ENCODE data around the gene SNTB2. TPM values are rescaled to one million over a fixed set of nuclear protein-coding genes. Genes with fewer than 3 reads are reported as not detected.
A peak's percentile ranks its signal among the peaks of the same experiment; 100 is the strongest.

The SNTB2 gene
- total RNA-seq, 1 donor from 2014 or later: 44.6 TPM

GRCh38 chr16:69201787-69202186 is 14.8 kb downstream of the SNTB2 start:
- peaks cover 27% of the 10 kb centered on the region for H3K4me1 ChIP-seq
- no peak overlapping the region for H3K4me3 ChIP-seq
- ATAC-seq (no peak), DNase-seq (no peak)
- no peak for TF ChIP-seq CTCF (IDR thresholded peaks at IDR 0.05)
- no peaks in the 10 kb centered on the region for H3K36me3 ChIP-seq
- H3K9me3 ChIP-seq: no peaks in the 10 kb centered on the region
- H3K27ac ChIP-seq: no peak overlapping the region
- no peaks in the 10 kb centered on the region for H3K27me3 ChIP-seq
- intact Hi-C loops (cut with DNase I): no loop called here

- no peaks in the 10 kb centered on the region for H3K36me3 ChIP-seq
- no peaks in the 10 kb centered on the region for H3K9me3 ChIP-seq
- peak overlapping the region; percentile 11 for H3K27ac ChIP-seq
- no peak for TF ChIP-seq CTCF (IDR thresholded peaks at IDR 0.05)
- intact Hi-C loops (cut with DNase I): no loop called here
- ATAC-seq (peak; percentile 71), DNase-seq (no peak)
- H3K4me1 ChIP-seq: peaks cover 27% of the 10 kb centered on the region
- H3K4me3 ChIP-seq: no peak overlapping the region
- H3K27me3 ChIP-seq: no peaks in the 10 kb centered on the region
Observed at GRCh38 chr16:69204172-69204571, 17.2 kb downstream of the SNTB2 start.

- no peaks in the 10 kb centered on the region for H3K36me3 ChIP-seq
- DNase-seq (no peak), ATAC-seq (no peak)
- intact Hi-C loops (cut with DNase I): no loop called here
- no peaks in the 10 kb centered on the region for H3K27me3 ChIP-seq
- no peak overlapping the region for H3K27ac ChIP-seq
- no peak for TF ChIP-seq CTCF (IDR thresholded peaks at IDR 0.05)
- no peaks in the 10 kb centered on the region for H3K9me3 ChIP-seq
- H3K4me3 ChIP-seq: no peak overlapping the region
- peaks cover 8% of the 10 kb centered on the region for H3K4me1 ChIP-seq
Observed at GRCh38 chr16:69209735-69210134, 22.8 kb downstream of the SNTB2 start.

- DNase-seq (no peak), ATAC-seq (no peak)
- H3K36me3 ChIP-seq: no peaks in the 10 kb centered on the region
- TF ChIP-seq CTCF (IDR thresholded peaks at IDR 0.05): no peak
- peaks cover 12% of the 10 kb centered on the region for H3K4me1 ChIP-seq
- H3K4me3 ChIP-seq: no peak overlapping the region
- intact Hi-C loops (cut with DNase I): no loop called here
- H3K27ac ChIP-seq: no peak overlapping the region
- no peaks in the 10 kb centered on the region for H3K9me3 ChIP-seq
- no peaks in the 10 kb centered on the region for H3K27me3 ChIP-seq
Observed at GRCh38 chr16:69217433-69217832, 30.5 kb downstream of the SNTB2 start.

GRCh38 chr16:69219279-69219678 is 32.3 kb downstream of the SNTB2 start:
- DNase-seq (no peak), ATAC-seq (no peak)
- intact Hi-C loops (cut with DNase I): no loop called here
- Histone ChIP-seq H3K4me3 (no peak overlapping the region), H3K27me3 (no peaks in the 10 kb centered on the region), H3K9me3 (no peaks in the 10 kb centered on the region), H3K27ac (no peak overlapping the region), H3K36me3 (no peaks in the 10 kb centered on the region), H3K4me1 (peaks cover 12% of the 10 kb centered on the region)
- TF ChIP-seq CTCF (IDR thresholded peaks at IDR 0.05): no peak

- H3K9me3 ChIP-seq: no peaks in the 10 kb centered on the region
- no peaks in the 10 kb centered on the region for H3K27me3 ChIP-seq
- H3K36me3 ChIP-seq: no peaks in the 10 kb centered on the region
- peaks cover 12% of the 10 kb centered on the region for H3K4me1 ChIP-seq
- TF ChIP-seq CTCF (IDR thresholded peaks at IDR 0.05): no peak
- intact Hi-C loops (cut with DNase I): no loop called here
- H3K27ac ChIP-seq: peak overlapping the region; percentile 33
- ATAC-seq: no peak
- DNase-seq: no peak
- no peak overlapping the region for H3K4me3 ChIP-seq
Observed at GRCh38 chr16:69223882-69224281, 36.9 kb downstream of the SNTB2 start.

Measured in upper lobe of right lung (tissue), 1 donor.